AG10803 (cell line): Measurements from ENCODE around the gene OCRL.

Experiments used
- DNase-seq: peaks from one replicate; pipeline ENCODE4 v3.0.0; 2010; ENCODE audit warnings: low read depth
- H3K4me3 ChIP-seq: 2 replicates; pipeline ENCODE4 v1.5.1; 2011; ENCODE audit warnings: mild to moderate bottlenecking, low read length, control low read depth
- CTCF ChIP-seq: conservative IDR thresholded peaks from 2 replicates; pipeline ENCODE4 v1.5.1; 2011; ENCODE audit warnings: mild to moderate bottlenecking, low read length, control low read depth, inconsistent platforms

Gene OCRL

GRCh38 chrX:129612396-129612795 lies 72.3 kb downstream of the OCRL start:
- no peak for DNase-seq
- no peak for TF ChIP-seq CTCF
- no peak overlapping the region for H3K4me3 ChIP-seq

- TF ChIP-seq CTCF: no peak
- H3K4me3 ChIP-seq: no peak overlapping the region
- no peak for DNase-seq
These were observed 73.5 kb downstream of the OCRL start for GRCh38 chrX:129613596-129613995.

GRCh38 chrX:129614481-129615255 lies 74.6 kb downstream of the OCRL start:
- H3K4me3 ChIP-seq: no peak overlapping the region
- no peak for TF ChIP-seq CTCF
- DNase-seq: no peak

- no peak for DNase-seq
- no peak overlapping the region for H3K4me3 ChIP-seq
- TF ChIP-seq CTCF: no peak
These were observed 77.4 kb downstream of the OCRL start for GRCh38 chrX:129617420-129617819.

- no peak for DNase-seq
- no peak for TF ChIP-seq CTCF
- H3K4me3 ChIP-seq: no peak overlapping the region
These were observed 78.9 kb downstream of the OCRL start for GRCh38 chrX:129618997-129619396.

GRCh38 chrX:129622757-129623301 lies 82.8 kb downstream of the OCRL start:
- DNase-seq: no peak
- no peak overlapping the region for H3K4me3 ChIP-seq
- no peak for TF ChIP-seq CTCF

GRCh38 chrX:129626026-129626425 lies 86.0 kb downstream of the OCRL start:
- TF ChIP-seq CTCF: no peak

More at GRCh38 chrX:129626026-129626425, 86.0 kb downstream of the OCRL start:
- DNase-seq: peak; percentile 37
- no peak overlapping the region for H3K4me3 ChIP-seq
